PC-3 (cell line): ENCODE data around the gene NLRP12.

Experiments
- CTCF ChIP-seq: fragments of 300-600 bp; sonication (generic); conservative IDR thresholded peaks from 2 replicates; pipeline ENCODE4 v1.5.1; 2017; ENCODE audit warnings: antibody characterized with exemption, low read depth, mild to moderate bottlenecking, low read length
- EZH2 ChIP-seq: fragments of 300-600 bp; sonication (generic); IDR thresholded peaks from one replicate; pipeline ENCODE4 v1.6.1; 2017; ENCODE audit warnings: antibody characterized with exemption, mild to moderate bottlenecking, low read length; ENCODE audit not compliant: unreplicated experiment
- EZH2phosphoT487 ChIP-seq: fragments of 300-600 bp; sonication (generic); IDR thresholded peaks from 2 replicates; pipeline ENCODE4 v1.6.1; 2018; ENCODE audit warnings: mild to moderate bottlenecking, antibody characterized with exemption, low read length, borderline replicate concordance

- TF ChIP-seq CTCF = no peak
- no peak for TF ChIP-seq EZH2
- TF ChIP-seq EZH2phosphoT487 = no peak
Measured at GRCh38 chr19:53870485-53870844, 46.4 kb upstream of the NLRP12 start.
